ENCODE measurements around the gene CREBBP.

The CREBBP gene

GRCh38 chr16:3754081-3754703, 126.3 kb downstream of the CREBBP start:
- H3K9ac ChIP-seq: no peak overlapping the region
- H3K79me2 ChIP-seq (ENCODE audit: insufficient read depth, low read depth): no peaks in the 10 kb centered on the region
- no peak overlapping the region for H3K27ac ChIP-seq
- no peak overlapping the region for H3K4me3 ChIP-seq (IDR thresholded peaks at IDR 0.05; ENCODE audit: insufficient read depth, low read depth, low read length)
- H3K4me1 ChIP-seq (ENCODE audit: low read depth, poor library complexity, severe bottlenecking): no peaks in the 10 kb centered on the region
- no peak for TF ChIP-seq CTCF (conservative IDR thresholded peaks at IDR 0.05; ENCODE audit: low read depth, low read length)
- H4K20me1 ChIP-seq (ENCODE audit: insufficient read depth): no peaks in the 10 kb centered on the region; the same call in 1 of the 2 replicates
- H3K27me3 ChIP-seq (ENCODE audit: insufficient read depth, low read depth): no peaks in the 10 kb centered on the region
- no peak overlapping the region for H2AFZ ChIP-seq (ENCODE audit: low read depth)
- no peaks in the 10 kb centered on the region for H3K36me3 ChIP-seq (ENCODE audit: insufficient read depth)
- no peak overlapping the region for H3K4me2 ChIP-seq

- H4K20me1 ChIP-seq (ENCODE audit: insufficient read depth): no peaks in the 10 kb centered on the region; the same call in 1 of the 2 replicates
- H3K36me3 ChIP-seq (ENCODE audit: insufficient read depth): no peaks in the 10 kb centered on the region
- no peak overlapping the region for H3K4me2 ChIP-seq
- no peak overlapping the region for H2AFZ ChIP-seq (ENCODE audit: low read depth)
- H3K9ac ChIP-seq: no peak overlapping the region
- no peaks in the 10 kb centered on the region for H3K4me1 ChIP-seq (ENCODE audit: low read depth, poor library complexity, severe bottlenecking)
- no peak overlapping the region for H3K27ac ChIP-seq
- H3K27me3 ChIP-seq (ENCODE audit: insufficient read depth, low read depth): no peaks in the 10 kb centered on the region
- no peak for TF ChIP-seq CTCF (conservative IDR thresholded peaks at IDR 0.05; ENCODE audit: low read depth, low read length)
- H3K79me2 ChIP-seq (ENCODE audit: insufficient read depth, low read depth): no peaks in the 10 kb centered on the region
- H3K4me3 ChIP-seq (IDR thresholded peaks at IDR 0.05; ENCODE audit: insufficient read depth, low read depth, low read length): no peak overlapping the region
These were observed 127.5 kb downstream of the CREBBP start for GRCh38 chr16:3752984-3753383.

GRCh38 chr16:3751878-3752277, 128.6 kb downstream of the CREBBP start:
- Histone ChIP-seq H2AFZ (ENCODE audit: low read depth) (no peak overlapping the region), H3K4me3 (IDR thresholded peaks at IDR 0.05; ENCODE audit: insufficient read depth, low read depth, low read length) (no peak overlapping the region), H3K4me2 (no peak overlapping the region), H3K27ac (no peak overlapping the region), H3K27me3 (ENCODE audit: insufficient read depth, low read depth) (no peaks in the 10 kb centered on the region), H3K4me1 (ENCODE audit: low read depth, poor library complexity, severe bottlenecking) (no peaks in the 10 kb centered on the region), H4K20me1 (ENCODE audit: insufficient read depth) (no peaks in the 10 kb centered on the region; the same call in 1 of the 2 replicates), H3K9ac (no peak overlapping the region), H3K79me2 (ENCODE audit: insufficient read depth, low read depth) (no peaks in the 10 kb centered on the region), H3K36me3 (ENCODE audit: insufficient read depth) (no peaks in the 10 kb centered on the region; the same call in 1 of the 2 replicates)
- no peak for TF ChIP-seq CTCF (conservative IDR thresholded peaks at IDR 0.05; ENCODE audit: low read depth, low read length)

- no peaks in the 10 kb centered on the region for H4K20me1 ChIP-seq (ENCODE audit: insufficient read depth)
- H3K36me3 ChIP-seq (ENCODE audit: insufficient read depth): no peaks in the 10 kb centered on the region; the same call in 1 of the 2 replicates
- no peak for TF ChIP-seq CTCF (conservative IDR thresholded peaks at IDR 0.05; ENCODE audit: low read depth, low read length)
These were observed 132.2 kb downstream of the CREBBP start for GRCh38 chr16:3748307-3748706.

More at GRCh38 chr16:3748307-3748706, 132.2 kb downstream of the CREBBP start:
- Histone ChIP-seq H3K27me3 (ENCODE audit: insufficient read depth, low read depth) (no peaks in the 10 kb centered on the region), H3K4me1 (ENCODE audit: low read depth, poor library complexity, severe bottlenecking) (no peaks in the 10 kb centered on the region), H3K79me2 (ENCODE audit: insufficient read depth, low read depth) (no peaks in the 10 kb centered on the region), H3K9ac (no peak overlapping the region), H3K27ac (no peak overlapping the region), H3K4me2 (no peak overlapping the region), H2AFZ (ENCODE audit: low read depth) (no peak overlapping the region), H3K4me3 (IDR thresholded peaks at IDR 0.05; ENCODE audit: insufficient read depth, low read depth, low read length) (no peak overlapping the region)
